IMR-90 (cell line): ENCODE results near the gene TRIM63. TPM values are rescaled to one million over a fixed set of nuclear protein-coding genes. Genes with fewer than 3 reads are reported as not detected.
A peak's percentile ranks its signal among the peaks of the same experiment; 100 is the strongest.

Source experiments
- ATAC-seq: fragments of 200-7000 bp; cut with Tn5 transposase; 2 replicates; pipeline ENCODE4 v1.9.1; 2020; ENCODE audit warnings: low read depth, mild to moderate bottlenecking, moderate library complexity
- BruUV-seq: library from RNA; stranded (reverse); fragments of 400-500 nt; replicated peaks from 2 replicates; lab custom pipeline; 2021; lab: Mats Ljungman, UMichigan
- CTCF ChIA-PET: fragments of 300-600 bp; formaldehyde crosslinking; extraction: SDS; loops from one replicate; lab custom pipeline; 2021; ENCODE audit warnings: antibody characterized with exemption; lab: Yijun Ruan, JAX
- POLR2A ChIA-PET: fragments of 300-600 bp; sonication (Branson Sonifier 250); formaldehyde crosslinking; loops from one replicate; lab custom pipeline; 2022; ENCODE audit warnings: antibody characterized with exemption; ENCODE audit not compliant: unreplicated experiment; lab: Charles Lee
- DNase-seq: peaks from one replicate; pipeline ENCODE4 v3.0.0; 2013
- H2AFZ ChIP-seq: replicated peaks from 2 replicates; pipeline ENCODE3; 2013; ENCODE audit warnings: low read length, mild to moderate bottlenecking; ENCODE audit not compliant: poor library complexity
- H2AK5ac ChIP-seq: 2 replicates; pipeline ENCODE4 v1.6.1; 2013; ENCODE audit warnings: low read depth, low read length, inconsistent platforms
- H2AK9ac ChIP-seq: replicated peaks from 2 replicates; pipeline ENCODE3; 2013; ENCODE audit warnings: mild to moderate bottlenecking, low read depth, low read length, moderate library complexity; ENCODE audit not compliant: poor library complexity
- H2BK120ac ChIP-seq: 2 replicates; pipeline ENCODE4 v1.6.1; 2013; ENCODE audit warnings: low read depth, low read length, inconsistent platforms
- H2BK15ac ChIP-seq: 3 replicates; pipeline ENCODE4 v1.6.1; 2013; ENCODE audit warnings: low read depth, low read length, inconsistent platforms
- H2BK20ac ChIP-seq: 2 replicates; pipeline ENCODE4 v1.6.1; 2013; ENCODE audit warnings: low read depth, mild to moderate bottlenecking, inconsistent platforms, low read length, moderate library complexity
- H2BK5ac ChIP-seq: 2 replicates; pipeline ENCODE4 v1.6.1; 2013; ENCODE audit warnings: mild to moderate bottlenecking, low read depth, low read length, inconsistent platforms; ENCODE audit not compliant: poor library complexity, severe bottlenecking
- H3K14ac ChIP-seq: replicated peaks from 2 replicates; pipeline ENCODE4 v1.6.1; 2013; ENCODE audit warnings: low read depth, low read length, inconsistent platforms
- H3K18ac ChIP-seq: 2 replicates; pipeline ENCODE4 v1.6.1; 2013; ENCODE audit warnings: low read depth, low read length, control low read depth
- H3K23ac ChIP-seq: 2 replicates; pipeline ENCODE4 v1.6.1; 2013; ENCODE audit warnings: low read depth, low read length, inconsistent platforms
- H3K27ac ChIP-seq: 2 replicates; pipeline ENCODE4 v1.5.1; 2013; ENCODE audit warnings: mild to moderate bottlenecking, control low read depth, low read length; ENCODE audit not compliant: insufficient read depth
- H3K27me3 ChIP-seq: 2 replicates; pipeline ENCODE4 v1.6.1; 2013; ENCODE audit warnings: low read length; ENCODE audit not compliant: control insufficient read depth, insufficient read depth
- H3K36me3 ChIP-seq: 2 replicates; pipeline ENCODE4 v1.6.1; 2013; ENCODE audit warnings: low read length, mixed read lengths; ENCODE audit not compliant: control insufficient read depth, insufficient read depth
- H3K4ac ChIP-seq: 2 replicates; pipeline ENCODE4 v1.6.1; 2013; ENCODE audit warnings: low read depth, low read length, inconsistent platforms
- H3K4me1 ChIP-seq: 2 replicates; pipeline ENCODE4 v1.6.1; 2013; ENCODE audit warnings: low read length, mixed read lengths; ENCODE audit not compliant: control insufficient read depth, insufficient read depth
- H3K4me2 ChIP-seq: 2 replicates; pipeline ENCODE4 v1.6.1; 2013; ENCODE audit warnings: low read depth, mild to moderate bottlenecking, control low read depth, low read length, moderate library complexity
- H3K4me3 ChIP-seq: 2 replicates; pipeline ENCODE4 v1.5.1; 2013; ENCODE audit warnings: low read depth, mild to moderate bottlenecking, control low read depth, low read length, moderate library complexity; ENCODE audit not compliant: insufficient read depth
- H3K56ac ChIP-seq: 2 replicates; pipeline ENCODE4 v1.6.1; 2013; ENCODE audit warnings: low read length, inconsistent platforms; ENCODE audit not compliant: insufficient read depth; ENCODE audit errors: extremely low read depth
- H3K79me1 ChIP-seq, 2 experiments: 2 replicates each; pipeline ENCODE4 v1.6.1; 2013; ENCODE audit warnings: low read length in 2 of 2, inconsistent platforms in 1 of 2, low read depth in 1 of 2
- H3K9ac ChIP-seq: 2 replicates; pipeline ENCODE4 v1.6.1; 2013; ENCODE audit warnings: low read depth, low read length, control low read depth
- H3K9me1 ChIP-seq: 2 replicates; pipeline ENCODE4 v1.6.1; 2013; ENCODE audit warnings: low read length, inconsistent platforms; ENCODE audit not compliant: insufficient read depth
- H3K9me3 ChIP-seq: 2 replicates; pipeline ENCODE4 v1.6.1; 2013; ENCODE audit warnings: low read length; ENCODE audit not compliant: control insufficient read depth, insufficient read depth
- H4K20me1 ChIP-seq: 2 replicates; pipeline ENCODE4 v1.6.1; 2013; ENCODE audit warnings: low read length, inconsistent platforms; ENCODE audit not compliant: insufficient read depth
- H4K5ac ChIP-seq: 2 replicates; pipeline ENCODE4 v1.6.1; 2013; ENCODE audit warnings: mild to moderate bottlenecking, low read depth, low read length, control low read depth
- H4K8ac ChIP-seq, 2 experiments: 2 replicates each; pipeline ENCODE4 v1.6.1; 2013; ENCODE audit warnings: low read depth in 2 of 2, low read length in 2 of 2, control low read depth in 1 of 2, inconsistent platforms in 1 of 2
- H4K91ac ChIP-seq: 2 replicates; pipeline ENCODE4 v1.6.1; 2013; ENCODE audit warnings: low read depth, low read length, inconsistent platforms; ENCODE audit not compliant: insufficient read depth
- BHLHE40 ChIP-seq: fragments of 150-350 bp; IDR thresholded peaks from 2 replicates; pipeline ENCODE4 v1.6.1; 2016; ENCODE audit warnings: mild to moderate bottlenecking, low read depth, low read length
- CEBPB ChIP-seq: IDR thresholded peaks from 2 replicates; pipeline ENCODE4 v1.6.1; 2012; ENCODE audit warnings: low read depth, low read length, improper control_type of control experiment
- CHD1 ChIP-seq: IDR thresholded peaks from 2 replicates; pipeline ENCODE4 v1.6.1; 2012; ENCODE audit warnings: low read depth, low read length, improper control_type of control experiment
- CTCF ChIP-seq: conservative IDR thresholded peaks from 2 replicates; pipeline ENCODE4 v1.5.1; 2012; ENCODE audit warnings: mild to moderate bottlenecking, low read depth, low read length, improper control_type of control experiment
- FOS ChIP-seq: fragments of 150-350 bp; IDR thresholded peaks from 2 replicates; pipeline ENCODE4 v1.6.1; 2016; ENCODE audit warnings: low read depth, low read length
- MAFK ChIP-seq: IDR thresholded peaks from 2 replicates; pipeline ENCODE4 v1.6.1; 2012; ENCODE audit warnings: low read depth, low read length, improper control_type of control experiment
- MAZ ChIP-seq: IDR thresholded peaks from 2 replicates; pipeline ENCODE4 v1.6.1; 2012; ENCODE audit warnings: low read depth, mild to moderate bottlenecking, low read length, improper control_type of control experiment, moderate library complexity, borderline replicate concordance
- MXI1 ChIP-seq: IDR thresholded peaks from 2 replicates; pipeline ENCODE4 v1.6.1; 2012; ENCODE audit warnings: low read depth, mild to moderate bottlenecking, low read length, moderate library complexity, borderline replicate concordance
- NFE2L2 ChIP-seq: fragments of 150-350 bp; IDR thresholded peaks from 2 replicates; pipeline ENCODE4 v1.6.1; 2016; ENCODE audit warnings: low read depth, mild to moderate bottlenecking, low read length
- POLR2A ChIP-seq: IDR thresholded peaks from 2 replicates; pipeline ENCODE4 v1.6.1; 2012; ENCODE audit warnings: mild to moderate bottlenecking, low read depth, low read length
- RAD21 ChIP-seq: IDR thresholded peaks from 2 replicates; pipeline ENCODE4 v1.6.1; 2012; ENCODE audit warnings: low read length, improper control_type of control experiment
- RCOR1 ChIP-seq: IDR thresholded peaks from 2 replicates; pipeline ENCODE4 v1.6.1; 2012; ENCODE audit warnings: mild to moderate bottlenecking, low read length, improper control_type of control experiment; ENCODE audit not compliant: insufficient replicate concordance
- RFX5 ChIP-seq: IDR thresholded peaks from 2 replicates; pipeline ENCODE4 v1.8.0; 2012; ENCODE audit warnings: low read depth, mild to moderate bottlenecking, low read length, moderate library complexity
- SMC3 ChIP-seq: fragments of 150-350 bp; IDR thresholded peaks from 2 replicates; pipeline ENCODE4 v1.6.1; 2016; ENCODE audit warnings: low read depth, mild to moderate bottlenecking, antibody characterized with exemption, low read length, moderate library complexity
- USF2 ChIP-seq: fragments of 150-350 bp; IDR thresholded peaks from 2 replicates; pipeline ENCODE4 v1.6.1; 2017; ENCODE audit warnings: mild to moderate bottlenecking, antibody characterized with exemption, low read length, low read depth
- WGBS, 2 experiments: methylation state at CpG; one replicate each; pipeline versions ENCODE4 v1.1.5 to v1.1.7; 2013; ENCODE audit warnings: missing lambda C conversion rate in 2 of 2; ENCODE audit not compliant: insufficient read length in 1 of 2; ENCODE audit errors: extremely low coverage in 2 of 2; 5-methylcytosine and 5-hydroxymethylcytosine counted together
- dilution Hi-C: fragments of 300-500 bp; cut with HindIII; formaldehyde crosslinking; loops from one replicate; pipeline ENCODE4 v1.14.3; 2018; ENCODE audit warnings: low sequenced_read_pairs; ENCODE audit not compliant: unreplicated experiment
- in situ Hi-C: fragments of 300-500 bp; cut with MboI; formaldehyde crosslinking; loops from 3 replicates; pipeline ENCODE4 v1.14.3; 2019; ENCODE audit warnings: low sequenced_read_pairs, inconsistent platforms, mixed read lengths
- intact Hi-C: fragments of 100-400 bp; cut with micrococcal nuclease; formaldehyde crosslinking; loops from 2 replicates; pipeline ENCODE4 v1.10.0; 2022
- polyA plus RNA-seq, 3 experiments: library from polyadenylated mRNA; depleted of rRNA; stranded (reverse); fragments of >200 nt; gene quantifications; 2 replicates each; pipeline ENCODE4 v1.2.3, GENCODE V29; 2012; ENCODE audit warnings: low replicate concordance in 1 of 3
- total RNA-seq: library from RNA; depleted of rRNA; stranded (reverse); fragments of >200 nt; gene quantifications from 2 replicates; pipeline ENCODE4 v1.2.3, GENCODE V29; 2012
- TF ChIP-seq, protein P1 (sequence below): fragments of 150-350 bp; IDR thresholded peaks from 2 replicates; pipeline ENCODE4 v1.6.1; 2016; ENCODE audit warnings: low read depth, mild to moderate bottlenecking, low read length, moderate library complexity, borderline replicate concordance

Gene TRIM63
- total and polyA plus RNA-seq, 2 of the 4 experiments (the other 2 are of a cell fraction) = not detected

DNA sequence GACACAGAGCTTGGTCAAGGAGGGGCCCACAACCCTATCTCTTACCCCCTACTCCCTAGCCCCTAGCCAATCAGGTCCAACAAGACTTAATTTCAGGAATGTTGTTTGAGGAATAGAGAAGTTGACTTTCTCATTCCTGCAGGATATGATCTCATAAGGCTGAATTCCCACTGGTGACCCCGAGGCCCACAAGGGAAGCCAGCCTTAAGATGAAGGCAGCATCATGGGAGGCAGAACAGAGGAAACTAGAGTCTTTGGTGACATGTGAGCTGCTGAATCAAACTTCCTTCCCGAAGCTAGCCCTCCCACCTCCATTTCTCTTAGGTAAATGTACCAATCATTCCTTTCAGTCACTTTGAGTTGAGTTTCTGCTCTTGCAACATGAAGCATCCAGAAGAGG, 35.1 kb upstream of the TRIM63 start:
- Histone ChIP-seq H2AK5ac (no peak overlapping the region), H3K4me1 (peaks cover 2% of the 10 kb centered on the region; the same call in 1 of the 2 replicates), H2AFZ (peak overlapping the region; percentile 76), H3K36me3 (no peaks in the 10 kb centered on the region), H4K91ac (no peak overlapping the region), H2AK9ac (peak overlapping the region; percentile 61), H2BK15ac (no peak overlapping the region), H3K9me1 (peaks cover 3% of the 10 kb centered on the region; the same call in 1 of the 2 replicates), H3K9me3 (no peaks in the 10 kb centered on the region), H3K23ac (peak overlapping the region; percentile 77), H2BK20ac (0 out of 2 replicates have a peak overlapping the region, but pooled peaks have one; percentile 28), H3K27me3 (no peaks in the 10 kb centered on the region; the same call in 1 of the 2 replicates), H3K27ac (no peak overlapping the region), H3K4me2 (no peak overlapping the region), H4K8ac (no peak overlapping the region; a peak in 1 of 4 replicates), H3K18ac (no peak overlapping the region), H3K14ac (0 out of 2 replicates have a peak overlapping the region, but pooled peaks have one; percentile 41), H3K9ac (no peak overlapping the region), H4K5ac (no peak overlapping the region), H3K56ac (no peak overlapping the region), H3K4me3 (no peak overlapping the region), H2BK120ac (peak overlapping the region; percentile 25; the same call in 1 of the 2 replicates), H4K20me1 (no peaks in the 10 kb centered on the region), H2BK5ac (no peak overlapping the region), H3K4ac (0 out of 2 replicates have a peak overlapping the region, but pooled peaks have one; percentile 29), H3K79me1 (no peaks in the 10 kb centered on the region)
- ChIA-PET CTCF (interaction anchor here (1.0 to 1.5 kb wide), 2 partner anchors 43 to 275 kb away, joined by 3 to 8 read pairs; no protein-coding TSS in a partner anchor), POLR2A (interaction anchor here (0.6 kb wide), 1 partner anchor 1904 kb away, joined by 6 read pairs; no protein-coding TSS in a partner anchor)
- 0 out of 2 replicates have a peak, but pooled peaks have one; percentile 15 for ATAC-seq
- dilution Hi-C loops (no loop called here), intact Hi-C loops (loop anchor here (10.0 kb wide), 1 partner anchor 132 kb away; the partner anchor contains the start of gene CEP85), in situ Hi-C loops (no loop called here)
- no peak for TF ChIP-seq NFE2L2
- no peak for TF ChIP-seq POLR2A
- no peak for TF ChIP-seq USF2
- TF ChIP-seq FOS = no peak
- TF ChIP-seq BHLHE40 = no peak
- TF ChIP-seq CEBPB = no peak
- TF ChIP-seq MAFK = no peak
- TF ChIP-seq MXI1 = no peak
- TF ChIP-seq CHD1 = no peak
- TF ChIP-seq MAZ = no peak
- no peak for TF ChIP-seq CTCF
- no peak for TF ChIP-seq RCOR1
- TF ChIP-seq, protein P1, sequence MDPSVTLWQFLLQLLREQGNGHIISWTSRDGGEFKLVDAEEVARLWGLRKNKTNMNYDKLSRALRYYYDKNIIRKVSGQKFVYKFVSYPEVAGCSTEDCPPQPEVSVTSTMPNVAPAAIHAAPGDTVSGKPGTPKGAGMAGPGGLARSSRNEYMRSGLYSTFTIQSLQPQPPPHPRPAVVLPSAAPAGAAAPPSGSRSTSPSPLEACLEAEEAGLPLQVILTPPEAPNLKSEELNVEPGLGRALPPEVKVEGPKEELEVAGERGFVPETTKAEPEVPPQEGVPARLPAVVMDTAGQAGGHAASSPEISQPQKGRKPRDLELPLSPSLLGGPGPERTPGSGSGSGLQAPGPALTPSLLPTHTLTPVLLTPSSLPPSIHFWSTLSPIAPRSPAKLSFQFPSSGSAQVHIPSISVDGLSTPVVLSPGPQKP = no peak
- no peak for TF ChIP-seq SMC3
- no peak for TF ChIP-seq RFX5
- no peak for TF ChIP-seq RAD21
- BruUV-seq = no TSS peak
- DNase-seq = peak; percentile 47
- WGBS, 2 experiments = no CpG with 5 or more reads among the region's 2 CpGs
